ENCODE results near the gene AZI2. TPM values are rescaled to one million over a fixed set of nuclear protein-coding genes. Genes with fewer than 3 reads are reported as not detected.
A peak's percentile ranks its signal among the peaks of the same experiment; 100 is the strongest.

Gene AZI2
- total RNA-seq, 1 experiment from 2014 or later, result 31.3 TPM

DNA sequence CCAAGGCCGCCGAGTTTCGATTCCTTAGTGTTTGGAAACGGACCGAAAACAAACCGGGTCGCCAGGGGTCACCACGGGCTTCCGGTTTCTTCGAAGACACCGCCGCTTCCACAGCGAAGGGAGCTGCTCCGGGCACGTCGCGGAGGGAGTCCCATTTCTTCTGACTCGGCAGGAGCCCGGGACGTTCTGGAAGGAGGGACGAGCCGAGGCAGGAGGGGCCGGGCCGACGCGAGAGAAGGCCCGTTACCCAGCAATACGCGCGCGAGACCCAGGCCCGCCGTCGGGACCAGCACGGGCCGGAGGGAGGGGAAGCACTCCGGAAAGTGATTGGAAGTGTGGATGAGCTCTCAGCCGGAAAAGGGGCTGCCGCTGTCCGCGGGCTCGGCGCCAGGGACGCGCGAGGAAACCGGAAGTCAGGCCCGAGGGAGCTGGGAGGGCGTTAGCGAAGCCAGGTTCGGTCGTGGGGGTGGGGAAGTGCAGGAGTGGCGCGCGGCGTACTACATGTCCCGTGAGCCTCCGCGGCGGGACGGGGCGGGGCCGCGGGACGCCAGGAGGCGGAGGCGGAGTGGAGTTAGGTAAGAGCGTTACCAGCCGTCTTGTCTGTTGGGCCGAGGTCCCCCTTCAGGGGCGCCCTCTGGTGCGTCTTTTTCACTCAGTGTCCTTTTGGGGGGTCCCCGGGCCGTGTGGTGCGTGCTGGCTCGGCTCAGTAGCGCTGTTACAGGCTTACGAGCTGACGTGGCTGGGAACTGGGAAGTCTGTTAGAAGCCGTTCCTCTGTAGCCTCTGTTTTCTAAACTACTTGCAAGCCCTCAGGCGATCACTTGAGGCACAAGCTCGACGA lies at the start of gene AZI2, which contains the start of gene ZCWPW2 (continued):
- TF ChIP-seq MXD4 (CRISPR knock-in tag; IDR thresholded peaks at IDR 0.05; ENCODE audit: borderline replicate concordance) (no peak), GABPB1 (CRISPR knock-in tag; IDR thresholded peaks at IDR 0.05) (peak; percentile 71), ZNF317 (CRISPR knock-in tag; IDR thresholded peaks at IDR 0.05; ENCODE audit: borderline replicate concordance, low read depth) (no peak), CREM (CRISPR knock-in tag; IDR thresholded peaks at IDR 0.05) (peak; percentile 83), SMAD3 (CRISPR knock-in tag; IDR thresholded peaks at IDR 0.05; ENCODE audit: borderline replicate concordance) (peak; percentile 41; the same call in 1 of the 2 replicates), ATF1 (CRISPR knock-in tag; IDR thresholded peaks at IDR 0.05) (no peak), NFYB (CRISPR knock-in tag; conservative IDR thresholded peaks at IDR 0.05; ENCODE audit: low read depth) (no peak), IRF2 (CRISPR knock-in tag; IDR thresholded peaks at IDR 0.05; ENCODE audit: borderline replicate concordance, low read depth) (no peak)
- TF ChIP-seq, protein P1, sequence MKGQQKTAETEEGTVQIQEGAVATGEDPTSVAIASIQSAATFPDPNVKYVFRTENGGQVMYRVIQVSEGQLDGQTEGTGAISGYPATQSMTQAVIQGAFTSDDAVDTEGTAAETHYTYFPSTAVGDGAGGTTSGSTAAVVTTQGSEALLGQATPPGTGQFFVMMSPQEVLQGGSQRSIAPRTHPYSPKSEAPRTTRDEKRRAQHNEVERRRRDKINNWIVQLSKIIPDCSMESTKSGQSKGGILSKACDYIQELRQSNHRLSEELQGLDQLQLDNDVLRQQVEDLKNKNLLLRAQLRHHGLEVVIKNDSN (CRISPR knock-in tag; IDR thresholded peaks at IDR 0.05), result no peak; the same call in 1 of the 2 replicates
- TF ChIP-seq, protein P2, sequence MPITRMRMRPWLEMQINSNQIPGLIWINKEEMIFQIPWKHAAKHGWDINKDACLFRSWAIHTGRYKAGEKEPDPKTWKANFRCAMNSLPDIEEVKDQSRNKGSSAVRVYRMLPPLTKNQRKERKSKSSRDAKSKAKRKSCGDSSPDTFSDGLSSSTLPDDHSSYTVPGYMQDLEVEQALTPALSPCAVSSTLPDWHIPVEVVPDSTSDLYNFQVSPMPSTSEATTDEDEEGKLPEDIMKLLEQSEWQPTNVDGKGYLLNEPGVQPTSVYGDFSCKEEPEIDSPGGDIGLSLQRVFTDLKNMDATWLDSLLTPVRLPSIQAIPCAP (CRISPR knock-in tag; IDR thresholded peaks at IDR 0.05), result peak; percentile 70; the same call in 1 of the 2 replicates
- TF ChIP-seq, protein P3, sequence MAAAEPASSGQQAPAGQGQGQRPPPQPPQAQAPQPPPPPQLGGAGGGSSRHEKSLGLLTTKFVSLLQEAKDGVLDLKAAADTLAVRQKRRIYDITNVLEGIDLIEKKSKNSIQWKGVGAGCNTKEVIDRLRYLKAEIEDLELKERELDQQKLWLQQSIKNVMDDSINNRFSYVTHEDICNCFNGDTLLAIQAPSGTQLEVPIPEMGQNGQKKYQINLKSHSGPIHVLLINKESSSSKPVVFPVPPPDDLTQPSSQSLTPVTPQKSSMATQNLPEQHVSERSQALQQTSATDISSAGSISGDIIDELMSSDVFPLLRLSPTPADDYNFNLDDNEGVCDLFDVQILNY (CRISPR knock-in tag; IDR thresholded peaks at IDR 0.05), result no peak; the same call in 1 of the 2 replicates
- TF ChIP-seq, protein P4, sequence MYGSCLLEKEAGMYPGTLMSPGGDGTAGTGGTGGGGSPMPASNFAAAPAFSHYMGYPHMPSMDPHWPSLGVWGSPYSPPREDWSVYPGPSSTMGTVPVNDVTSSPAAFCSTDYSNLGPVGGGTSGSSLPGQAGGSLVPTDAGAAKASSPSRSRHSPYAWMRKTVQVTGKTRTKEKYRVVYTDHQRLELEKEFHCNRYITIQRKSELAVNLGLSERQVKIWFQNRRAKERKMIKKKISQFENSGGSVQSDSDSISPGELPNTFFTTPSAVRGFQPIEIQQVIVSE (CRISPR knock-in tag; IDR thresholded peaks at IDR 0.05; ENCODE audit: borderline replicate concordance), result no peak
- TF ChIP-seq, protein P5, sequence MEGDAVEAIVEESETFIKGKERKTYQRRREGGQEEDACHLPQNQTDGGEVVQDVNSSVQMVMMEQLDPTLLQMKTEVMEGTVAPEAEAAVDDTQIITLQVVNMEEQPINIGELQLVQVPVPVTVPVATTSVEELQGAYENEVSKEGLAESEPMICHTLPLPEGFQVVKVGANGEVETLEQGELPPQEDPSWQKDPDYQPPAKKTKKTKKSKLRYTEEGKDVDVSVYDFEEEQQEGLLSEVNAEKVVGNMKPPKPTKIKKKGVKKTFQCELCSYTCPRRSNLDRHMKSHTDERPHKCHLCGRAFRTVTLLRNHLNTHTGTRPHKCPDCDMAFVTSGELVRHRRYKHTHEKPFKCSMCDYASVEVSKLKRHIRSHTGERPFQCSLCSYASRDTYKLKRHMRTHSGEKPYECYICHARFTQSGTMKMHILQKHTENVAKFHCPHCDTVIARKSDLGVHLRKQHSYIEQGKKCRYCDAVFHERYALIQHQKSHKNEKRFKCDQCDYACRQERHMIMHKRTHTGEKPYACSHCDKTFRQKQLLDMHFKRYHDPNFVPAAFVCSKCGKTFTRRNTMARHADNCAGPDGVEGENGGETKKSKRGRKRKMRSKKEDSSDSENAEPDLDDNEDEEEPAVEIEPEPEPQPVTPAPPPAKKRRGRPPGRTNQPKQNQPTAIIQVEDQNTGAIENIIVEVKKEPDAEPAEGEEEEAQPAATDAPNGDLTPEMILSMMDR (IDR thresholded peaks at IDR 0.05), result no peak
- TF ChIP-seq, protein P6, sequence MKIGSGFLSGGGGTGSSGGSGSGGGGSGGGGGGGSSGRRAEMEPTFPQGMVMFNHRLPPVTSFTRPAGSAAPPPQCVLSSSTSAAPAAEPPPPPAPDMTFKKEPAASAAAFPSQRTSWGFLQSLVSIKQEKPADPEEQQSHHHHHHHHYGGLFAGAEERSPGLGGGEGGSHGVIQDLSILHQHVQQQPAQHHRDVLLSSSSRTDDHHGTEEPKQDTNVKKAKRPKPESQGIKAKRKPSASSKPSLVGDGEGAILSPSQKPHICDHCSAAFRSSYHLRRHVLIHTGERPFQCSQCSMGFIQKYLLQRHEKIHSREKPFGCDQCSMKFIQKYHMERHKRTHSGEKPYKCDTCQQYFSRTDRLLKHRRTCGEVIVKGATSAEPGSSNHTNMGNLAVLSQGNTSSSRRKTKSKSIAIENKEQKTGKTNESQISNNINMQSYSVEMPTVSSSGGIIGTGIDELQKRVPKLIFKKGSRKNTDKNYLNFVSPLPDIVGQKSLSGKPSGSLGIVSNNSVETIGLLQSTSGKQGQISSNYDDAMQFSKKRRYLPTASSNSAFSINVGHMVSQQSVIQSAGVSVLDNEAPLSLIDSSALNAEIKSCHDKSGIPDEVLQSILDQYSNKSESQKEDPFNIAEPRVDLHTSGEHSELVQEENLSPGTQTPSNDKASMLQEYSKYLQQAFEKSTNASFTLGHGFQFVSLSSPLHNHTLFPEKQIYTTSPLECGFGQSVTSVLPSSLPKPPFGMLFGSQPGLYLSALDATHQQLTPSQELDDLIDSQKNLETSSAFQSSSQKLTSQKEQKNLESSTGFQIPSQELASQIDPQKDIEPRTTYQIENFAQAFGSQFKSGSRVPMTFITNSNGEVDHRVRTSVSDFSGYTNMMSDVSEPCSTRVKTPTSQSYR (CRISPR knock-in tag; IDR thresholded peaks at IDR 0.05), result peak; percentile 72; the same call in 1 of the 2 replicates
- TF ChIP-seq, protein P7, sequence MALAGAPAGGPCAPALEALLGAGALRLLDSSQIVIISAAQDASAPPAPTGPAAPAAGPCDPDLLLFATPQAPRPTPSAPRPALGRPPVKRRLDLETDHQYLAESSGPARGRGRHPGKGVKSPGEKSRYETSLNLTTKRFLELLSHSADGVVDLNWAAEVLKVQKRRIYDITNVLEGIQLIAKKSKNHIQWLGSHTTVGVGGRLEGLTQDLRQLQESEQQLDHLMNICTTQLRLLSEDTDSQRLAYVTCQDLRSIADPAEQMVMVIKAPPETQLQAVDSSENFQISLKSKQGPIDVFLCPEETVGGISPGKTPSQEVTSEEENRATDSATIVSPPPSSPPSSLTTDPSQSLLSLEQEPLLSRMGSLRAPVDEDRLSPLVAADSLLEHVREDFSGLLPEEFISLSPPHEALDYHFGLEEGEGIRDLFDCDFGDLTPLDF (CRISPR knock-in tag; IDR thresholded peaks at IDR 0.05), result no peak

DNA sequence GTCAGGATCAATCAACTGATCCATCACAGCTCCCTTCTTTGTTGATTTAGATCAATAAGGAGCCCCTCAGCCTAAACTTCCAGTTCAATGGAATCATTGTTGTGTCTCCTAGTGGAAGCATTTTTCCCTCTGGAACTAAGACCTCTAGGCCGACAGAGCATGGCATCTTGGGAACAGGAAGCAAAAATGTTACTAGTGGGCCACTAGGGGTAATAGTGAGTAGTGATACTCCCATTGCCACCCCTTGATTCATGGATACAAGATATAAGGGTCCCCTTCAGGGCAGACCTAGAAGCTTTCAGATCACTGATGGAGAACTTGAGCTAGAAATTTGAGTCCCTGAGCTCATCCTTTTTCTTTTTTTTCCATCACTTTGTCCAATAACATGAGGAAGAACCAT lies 40.4 kb upstream of the AZI2 start:
- Mint-ChIP-seq H3K27me3 (ENCODE audit: low read depth) (no peaks in the 10 kb centered on the region), H3K36me3 (no peaks in the 10 kb centered on the region), H3K9me3 (peaks cover 20% of the 10 kb centered on the region), H3K4me1 (no peaks in the 10 kb centered on the region), H3K27ac (no peak overlapping the region), H3K4me3 (no peak overlapping the region)
- ATAC-seq (peak; percentile 95), DNase-seq (ENCODE audit: low spot score) (no peak)
- ChIA-PET POLR2A (no interaction called here), CTCF (no interaction called here)
- no peak for TF ChIP-seq TEAD4 (CRISPR knock-in tag; IDR thresholded peaks at IDR 0.05)
- TF ChIP-seq, protein P8, sequence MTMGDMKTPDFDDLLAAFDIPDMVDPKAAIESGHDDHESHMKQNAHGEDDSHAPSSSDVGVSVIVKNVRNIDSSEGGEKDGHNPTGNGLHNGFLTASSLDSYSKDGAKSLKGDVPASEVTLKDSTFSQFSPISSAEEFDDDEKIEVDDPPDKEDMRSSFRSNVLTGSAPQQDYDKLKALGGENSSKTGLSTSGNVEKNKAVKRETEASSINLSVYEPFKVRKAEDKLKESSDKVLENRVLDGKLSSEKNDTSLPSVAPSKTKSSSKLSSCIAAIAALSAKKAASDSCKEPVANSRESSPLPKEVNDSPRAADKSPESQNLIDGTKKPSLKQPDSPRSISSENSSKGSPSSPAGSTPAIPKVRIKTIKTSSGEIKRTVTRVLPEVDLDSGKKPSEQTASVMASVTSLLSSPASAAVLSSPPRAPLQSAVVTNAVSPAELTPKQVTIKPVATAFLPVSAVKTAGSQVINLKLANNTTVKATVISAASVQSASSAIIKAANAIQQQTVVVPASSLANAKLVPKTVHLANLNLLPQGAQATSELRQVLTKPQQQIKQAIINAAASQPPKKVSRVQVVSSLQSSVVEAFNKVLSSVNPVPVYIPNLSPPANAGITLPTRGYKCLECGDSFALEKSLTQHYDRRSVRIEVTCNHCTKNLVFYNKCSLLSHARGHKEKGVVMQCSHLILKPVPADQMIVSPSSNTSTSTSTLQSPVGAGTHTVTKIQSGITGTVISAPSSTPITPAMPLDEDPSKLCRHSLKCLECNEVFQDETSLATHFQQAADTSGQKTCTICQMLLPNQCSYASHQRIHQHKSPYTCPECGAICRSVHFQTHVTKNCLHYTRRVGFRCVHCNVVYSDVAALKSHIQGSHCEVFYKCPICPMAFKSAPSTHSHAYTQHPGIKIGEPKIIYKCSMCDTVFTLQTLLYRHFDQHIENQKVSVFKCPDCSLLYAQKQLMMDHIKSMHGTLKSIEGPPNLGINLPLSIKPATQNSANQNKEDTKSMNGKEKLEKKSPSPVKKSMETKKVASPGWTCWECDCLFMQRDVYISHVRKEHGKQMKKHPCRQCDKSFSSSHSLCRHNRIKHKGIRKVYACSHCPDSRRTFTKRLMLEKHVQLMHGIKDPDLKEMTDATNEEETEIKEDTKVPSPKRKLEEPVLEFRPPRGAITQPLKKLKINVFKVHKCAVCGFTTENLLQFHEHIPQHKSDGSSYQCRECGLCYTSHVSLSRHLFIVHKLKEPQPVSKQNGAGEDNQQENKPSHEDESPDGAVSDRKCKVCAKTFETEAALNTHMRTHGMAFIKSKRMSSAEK (CRISPR knock-in tag; IDR thresholded peaks at IDR 0.05; ENCODE audit: borderline replicate concordance), result no peak
- TF ChIP-seq, protein P9, sequence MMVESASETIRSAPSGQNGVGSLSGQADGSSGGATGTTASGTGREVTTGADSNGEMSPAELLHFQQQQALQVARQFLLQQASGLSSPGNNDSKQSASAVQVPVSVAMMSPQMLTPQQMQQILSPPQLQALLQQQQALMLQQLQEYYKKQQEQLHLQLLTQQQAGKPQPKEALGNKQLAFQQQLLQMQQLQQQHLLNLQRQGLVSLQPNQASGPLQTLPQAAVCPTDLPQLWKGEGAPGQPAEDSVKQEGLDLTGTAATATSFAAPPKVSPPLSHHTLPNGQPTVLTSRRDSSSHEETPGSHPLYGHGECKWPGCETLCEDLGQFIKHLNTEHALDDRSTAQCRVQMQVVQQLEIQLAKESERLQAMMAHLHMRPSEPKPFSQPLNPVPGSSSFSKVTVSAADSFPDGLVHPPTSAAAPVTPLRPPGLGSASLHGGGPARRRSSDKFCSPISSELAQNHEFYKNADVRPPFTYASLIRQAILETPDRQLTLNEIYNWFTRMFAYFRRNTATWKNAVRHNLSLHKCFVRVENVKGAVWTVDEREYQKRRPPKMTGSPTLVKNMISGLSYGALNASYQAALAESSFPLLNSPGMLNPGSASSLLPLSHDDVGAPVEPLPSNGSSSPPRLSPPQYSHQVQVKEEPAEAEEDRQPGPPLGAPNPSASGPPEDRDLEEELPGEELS (CRISPR knock-in tag; IDR thresholded peaks at IDR 0.05), result no peak
